GM20000 (cell line): ENCODE measurements around the gene APOBEC3H.

Source experiments
- DNase-seq: peaks from one replicate; pipeline ENCODE4 v3.0.0; 2012; ENCODE audit warnings: low spot score
- TF ChIP-seq, protein P1 (sequence below): IDR thresholded peaks from 2 replicates; pipeline ENCODE4 v1.5.1; 2012; ENCODE audit warnings: mild to moderate bottlenecking, control low read depth; ENCODE audit errors: extremely low read depth, missing control alignments

Gene APOBEC3H

GRCh38 chr22:39083212-39084165 lies 13.6 kb upstream of the APOBEC3H start:
- DNase-seq = no peak

DNA sequence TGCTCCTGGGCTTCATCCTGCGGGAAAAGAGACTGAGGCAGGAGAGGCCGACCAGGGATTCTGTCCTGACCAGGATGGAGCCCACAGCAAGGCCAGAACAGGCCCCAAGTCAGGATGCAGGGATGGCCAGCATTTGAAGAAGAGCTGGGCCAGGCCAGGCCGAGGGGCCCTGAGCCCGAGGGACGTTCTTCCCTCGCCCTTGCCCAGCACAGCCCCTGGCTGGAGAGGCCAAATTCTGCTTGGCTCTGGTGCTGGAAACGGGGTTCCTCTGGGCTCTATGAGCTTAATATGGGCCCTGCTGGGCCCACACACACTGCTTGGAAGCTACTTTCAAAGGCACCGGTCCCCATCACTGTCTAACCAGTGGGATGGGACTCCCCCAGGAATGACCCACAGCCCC lies 12.4 kb upstream of the APOBEC3H start:
- TF ChIP-seq, protein P1, sequence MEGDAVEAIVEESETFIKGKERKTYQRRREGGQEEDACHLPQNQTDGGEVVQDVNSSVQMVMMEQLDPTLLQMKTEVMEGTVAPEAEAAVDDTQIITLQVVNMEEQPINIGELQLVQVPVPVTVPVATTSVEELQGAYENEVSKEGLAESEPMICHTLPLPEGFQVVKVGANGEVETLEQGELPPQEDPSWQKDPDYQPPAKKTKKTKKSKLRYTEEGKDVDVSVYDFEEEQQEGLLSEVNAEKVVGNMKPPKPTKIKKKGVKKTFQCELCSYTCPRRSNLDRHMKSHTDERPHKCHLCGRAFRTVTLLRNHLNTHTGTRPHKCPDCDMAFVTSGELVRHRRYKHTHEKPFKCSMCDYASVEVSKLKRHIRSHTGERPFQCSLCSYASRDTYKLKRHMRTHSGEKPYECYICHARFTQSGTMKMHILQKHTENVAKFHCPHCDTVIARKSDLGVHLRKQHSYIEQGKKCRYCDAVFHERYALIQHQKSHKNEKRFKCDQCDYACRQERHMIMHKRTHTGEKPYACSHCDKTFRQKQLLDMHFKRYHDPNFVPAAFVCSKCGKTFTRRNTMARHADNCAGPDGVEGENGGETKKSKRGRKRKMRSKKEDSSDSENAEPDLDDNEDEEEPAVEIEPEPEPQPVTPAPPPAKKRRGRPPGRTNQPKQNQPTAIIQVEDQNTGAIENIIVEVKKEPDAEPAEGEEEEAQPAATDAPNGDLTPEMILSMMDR = no peak
- no peak for DNase-seq

More at GRCh38 chr22:39083212-39084165, 13.6 kb upstream of the APOBEC3H start:
- TF ChIP-seq, protein P1 = no peak

DNA sequence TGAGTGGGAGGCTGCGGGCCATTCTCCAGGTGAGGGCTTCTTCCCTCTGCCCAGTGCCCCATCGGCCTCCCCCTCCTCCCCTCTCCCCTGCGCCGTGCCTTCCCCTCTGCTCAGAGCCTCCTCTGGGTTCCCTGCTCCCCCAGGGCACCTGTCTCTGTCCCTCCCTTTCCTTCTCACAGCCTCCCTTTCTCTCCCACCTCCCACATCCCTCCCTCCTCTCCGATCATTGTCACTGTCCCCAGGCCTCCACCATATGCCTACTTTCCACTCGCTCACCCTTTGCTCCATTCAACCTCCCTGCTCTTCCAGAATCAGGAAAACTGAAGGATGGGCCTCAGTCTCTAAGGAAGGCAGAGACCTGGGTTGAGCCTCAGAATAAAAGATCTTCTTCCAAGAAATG lies 9.9 kb upstream of the APOBEC3H start:
- TF ChIP-seq, protein P1 = no peak
- DNase-seq = no peak

- TF ChIP-seq, protein P1 = no peak
- DNase-seq = no peak
Observed at GRCh38 chr22:39087881-39088684, 9.0 kb upstream of the APOBEC3H start.

- no peak for DNase-seq
- TF ChIP-seq, protein P1 = no peak
Observed at GRCh38 chr22:39088685-39089032, 8.4 kb upstream of the APOBEC3H start.

- DNase-seq = no peak
- TF ChIP-seq, protein P1 = no peak
Observed at GRCh38 chr22:39089928-39090327, 7.1 kb upstream of the APOBEC3H start.
